GM12873 (cell line): ENCODE measurements around the gene OR6T1.

Experiments
- TF ChIP-seq, protein P1 (sequence below): IDR thresholded peaks from 2 replicates; pipeline ENCODE4 v1.5.1; 2012; ENCODE audit warnings: low read depth, mild to moderate bottlenecking, moderate library complexity, low read length, control low read depth; ENCODE audit not compliant: insufficient read depth; ENCODE audit errors: missing control alignments

Gene OR6T1, protein sequence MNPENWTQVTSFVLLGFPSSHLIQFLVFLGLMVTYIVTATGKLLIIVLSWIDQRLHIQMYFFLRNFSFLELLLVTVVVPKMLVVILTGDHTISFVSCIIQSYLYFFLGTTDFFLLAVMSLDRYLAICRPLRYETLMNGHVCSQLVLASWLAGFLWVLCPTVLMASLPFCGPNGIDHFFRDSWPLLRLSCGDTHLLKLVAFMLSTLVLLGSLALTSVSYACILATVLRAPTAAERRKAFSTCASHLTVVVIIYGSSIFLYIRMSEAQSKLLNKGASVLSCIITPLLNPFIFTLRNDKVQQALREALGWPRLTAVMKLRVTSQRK

DNA sequence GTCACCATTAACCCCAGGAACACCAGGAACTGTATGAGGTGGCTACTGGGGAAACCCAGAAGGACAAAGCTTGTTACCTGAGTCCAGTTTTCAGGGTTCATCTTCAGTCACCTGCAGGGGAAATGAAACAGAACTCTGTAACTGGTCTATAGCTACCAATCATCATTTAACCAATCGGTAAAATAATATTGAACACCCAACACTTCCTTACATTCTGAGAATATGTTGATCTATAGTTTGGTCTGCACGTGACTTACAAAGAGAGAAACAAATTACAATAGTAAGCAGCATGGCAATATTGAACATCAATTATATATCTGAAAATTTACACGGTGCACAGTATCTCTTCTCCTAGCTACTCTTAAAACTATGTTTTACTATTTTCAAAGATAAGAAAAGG, at the start of gene OR6T1:
OR6T1 (minus strand) TSS at position 101 of the 400 bp plus-strand sequence; CDS start at position 101, 0 bp downstream.
- TF ChIP-seq, protein P1, sequence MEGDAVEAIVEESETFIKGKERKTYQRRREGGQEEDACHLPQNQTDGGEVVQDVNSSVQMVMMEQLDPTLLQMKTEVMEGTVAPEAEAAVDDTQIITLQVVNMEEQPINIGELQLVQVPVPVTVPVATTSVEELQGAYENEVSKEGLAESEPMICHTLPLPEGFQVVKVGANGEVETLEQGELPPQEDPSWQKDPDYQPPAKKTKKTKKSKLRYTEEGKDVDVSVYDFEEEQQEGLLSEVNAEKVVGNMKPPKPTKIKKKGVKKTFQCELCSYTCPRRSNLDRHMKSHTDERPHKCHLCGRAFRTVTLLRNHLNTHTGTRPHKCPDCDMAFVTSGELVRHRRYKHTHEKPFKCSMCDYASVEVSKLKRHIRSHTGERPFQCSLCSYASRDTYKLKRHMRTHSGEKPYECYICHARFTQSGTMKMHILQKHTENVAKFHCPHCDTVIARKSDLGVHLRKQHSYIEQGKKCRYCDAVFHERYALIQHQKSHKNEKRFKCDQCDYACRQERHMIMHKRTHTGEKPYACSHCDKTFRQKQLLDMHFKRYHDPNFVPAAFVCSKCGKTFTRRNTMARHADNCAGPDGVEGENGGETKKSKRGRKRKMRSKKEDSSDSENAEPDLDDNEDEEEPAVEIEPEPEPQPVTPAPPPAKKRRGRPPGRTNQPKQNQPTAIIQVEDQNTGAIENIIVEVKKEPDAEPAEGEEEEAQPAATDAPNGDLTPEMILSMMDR = no peak

DNA sequence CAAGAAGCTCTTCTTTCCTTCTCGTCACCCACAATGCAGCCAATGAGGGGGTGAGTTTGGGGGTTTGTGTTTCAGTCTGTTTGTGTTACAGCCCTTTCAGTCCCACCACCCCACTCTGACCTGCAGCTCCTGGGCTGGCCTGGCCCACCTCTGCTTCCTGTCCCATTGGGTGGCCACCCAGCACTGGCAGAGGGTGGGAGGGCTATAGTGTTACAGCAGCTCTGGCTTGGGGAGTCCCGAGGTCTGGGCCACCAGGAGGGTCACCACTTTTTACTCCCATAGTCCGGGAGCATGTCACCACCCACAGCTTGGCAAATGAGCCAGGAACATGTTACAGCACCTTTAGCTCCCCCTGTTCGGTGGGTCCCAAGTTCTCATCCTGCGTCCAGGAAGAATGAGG, 35.7 kb upstream of the OR6T1 start:
- TF ChIP-seq, protein P1 = no peak

DNA sequence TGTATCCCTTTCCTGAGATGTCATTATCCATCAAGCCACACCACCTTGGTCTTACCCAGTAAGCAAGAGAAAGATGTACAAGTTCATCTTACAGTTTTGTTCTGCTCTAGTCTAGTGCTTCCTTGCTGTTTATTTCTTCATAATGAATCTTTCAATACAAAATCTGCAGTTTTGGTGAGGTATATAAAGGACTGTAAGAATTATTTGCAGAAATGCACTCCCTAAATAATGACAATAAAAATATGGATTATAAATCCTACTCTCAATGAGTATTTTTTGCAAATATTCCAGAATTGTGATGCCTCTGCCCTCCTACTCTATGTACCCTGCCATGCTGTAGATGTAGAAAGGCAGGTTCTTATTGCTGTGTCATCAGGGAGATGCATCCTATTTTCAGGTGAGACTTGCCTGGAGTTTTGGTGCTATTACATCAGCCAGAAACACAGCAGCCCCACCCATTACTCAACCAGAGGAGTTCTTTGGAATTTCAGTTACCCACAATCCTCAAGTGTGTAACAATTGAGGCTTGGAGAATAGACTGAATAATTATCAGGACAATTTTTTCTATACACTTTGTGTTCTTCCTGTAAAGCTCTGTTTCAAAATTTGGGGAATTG, 34.2 kb upstream of the OR6T1 start, which contains the start of gene OR10S1:
OR10S1 (minus strand) TSS at position 51 of the 617 bp plus-strand sequence. CDS start 117 bp downstream, outside the sequence.
- TF ChIP-seq, protein P1 = no peak

DNA sequence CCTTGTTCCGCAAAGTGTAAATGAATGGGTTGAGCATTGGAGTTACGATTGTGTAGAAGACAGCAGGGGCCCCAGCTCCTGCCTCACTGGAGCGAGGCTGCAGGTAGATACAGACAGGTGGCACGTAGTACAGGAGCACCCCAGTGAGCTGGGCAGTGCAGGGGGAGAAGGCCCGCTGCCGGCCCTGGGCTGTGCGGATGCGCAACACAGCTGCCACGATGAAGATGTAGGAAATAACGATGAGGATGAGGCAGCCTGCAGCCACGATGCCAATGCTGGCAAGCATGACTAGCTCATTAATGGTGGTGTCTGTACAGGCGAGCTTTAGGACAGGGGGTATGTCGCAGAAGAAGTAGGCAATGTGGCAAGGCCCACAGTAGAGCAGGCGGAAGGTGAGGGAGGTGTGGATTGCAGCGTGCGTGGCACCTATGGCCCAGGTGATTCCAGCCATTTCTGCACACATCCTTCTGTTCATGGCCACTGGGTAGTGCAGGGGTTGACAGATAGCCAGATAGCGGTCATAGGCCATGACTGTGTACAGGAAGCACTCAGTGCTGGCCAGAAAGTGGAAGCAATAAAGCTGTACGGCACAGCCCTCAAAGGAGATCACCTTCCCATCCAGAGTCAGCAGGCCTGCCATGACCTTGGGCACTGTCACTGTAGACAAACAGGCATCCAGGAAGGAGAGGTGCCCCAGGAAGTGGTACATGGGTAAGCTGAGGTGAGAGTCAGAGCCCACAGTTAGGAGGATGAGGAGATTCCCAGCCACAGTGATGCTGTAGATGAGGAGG, 33.3 kb upstream of the OR6T1 start:
- TF ChIP-seq, protein P1 = no peak

DNA sequence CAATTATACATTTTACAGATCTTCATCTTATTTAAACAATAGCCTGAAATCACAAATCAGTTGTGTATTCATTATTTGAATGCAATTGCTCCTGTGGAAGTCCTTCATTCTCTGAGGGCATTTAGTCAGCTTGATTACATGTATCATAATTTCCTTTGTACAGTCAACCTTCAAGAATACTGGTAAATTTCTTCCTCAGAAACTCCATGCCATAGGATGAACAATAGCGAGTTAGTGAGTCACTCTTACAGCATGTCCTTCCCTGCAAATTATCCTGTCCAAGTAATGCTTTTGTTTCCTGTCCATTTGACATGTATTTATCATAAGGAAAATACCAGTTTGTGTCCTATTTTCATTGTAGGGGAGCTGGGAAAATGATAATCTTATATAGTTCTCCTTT, 30.2 kb upstream of the OR6T1 start:
- TF ChIP-seq, protein P1 = no peak

DNA sequence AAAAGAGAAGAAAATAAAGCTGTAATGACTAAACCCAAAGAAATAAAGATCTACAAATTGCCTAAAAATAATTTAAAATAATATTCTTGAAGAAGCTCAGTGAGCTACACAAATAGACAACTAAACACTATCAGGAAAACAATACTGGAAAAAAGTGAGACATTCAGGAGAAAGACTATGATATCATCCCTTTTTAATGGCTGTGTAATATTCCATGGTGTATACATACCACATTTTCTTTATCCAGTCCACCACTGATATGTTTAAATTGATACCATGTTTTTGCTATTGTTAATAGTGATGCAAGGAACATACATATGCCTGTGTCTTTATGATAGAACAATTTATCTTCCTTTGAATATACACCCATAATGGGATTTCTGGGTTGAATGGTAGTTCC, 13.1 kb upstream of the OR6T1 start:
- TF ChIP-seq, protein P1 = no peak

DNA sequence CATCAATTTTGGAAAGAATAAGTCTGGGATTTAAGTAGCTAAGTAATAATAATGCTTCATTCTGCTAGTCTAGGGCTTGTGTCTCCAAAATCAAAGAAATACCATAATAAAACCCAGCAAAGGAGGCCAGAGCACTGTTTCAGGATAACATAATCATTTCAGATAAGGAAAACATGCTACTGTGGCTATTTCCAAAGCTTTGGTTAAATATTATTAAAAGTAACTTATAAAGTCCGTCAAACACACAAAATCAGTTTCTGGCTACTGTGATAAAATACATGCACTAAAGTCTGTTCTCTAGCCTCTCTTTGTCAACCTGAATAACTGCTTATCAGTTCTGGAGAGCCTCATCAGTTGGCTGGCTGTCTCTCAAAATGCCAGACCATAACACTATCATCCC, 1.5 kb upstream of the OR6T1 start:
- TF ChIP-seq, protein P1 = no peak
